ENCODE results near the gene CUBN.

CUBN gene

GRCh38 chr10:16999665-17000451, 129.8 kb downstream of the CUBN start:
- TF ChIP-seq CTCF (IDR thresholded peaks at IDR 0.05; ENCODE audit: low read depth, low read length): no peak
- DNase-seq (ENCODE audit: low read depth in 2 of 2): peak; percentile 57 to 76
- no peak overlapping the region for H3K4me3 ChIP-seq (replicated peaks in 1 of 2; ENCODE audit: low read depth in 2 of 2, low read length in 2 of 2)

GRCh38 chr10:16996530-16996964, 133.1 kb downstream of the CUBN start:
- H3K4me3 ChIP-seq (replicated peaks in 1 of 2; ENCODE audit: low read depth in 2 of 2, low read length in 2 of 2): peak overlapping the region in 1 of 2 donors; percentile 9
- peak; percentile 66 to 85 for DNase-seq (ENCODE audit: low read depth in 2 of 2)
- TF ChIP-seq CTCF (IDR thresholded peaks at IDR 0.05; ENCODE audit: low read depth, low read length): no peak

GRCh38 chr10:16995867-16996529, 133.6 kb downstream of the CUBN start:
- DNase-seq (ENCODE audit: low read depth in 2 of 2): peak; percentile 78 to 86
- no peak for TF ChIP-seq CTCF (IDR thresholded peaks at IDR 0.05; ENCODE audit: low read depth, low read length)
- no peak overlapping the region for H3K4me3 ChIP-seq (replicated peaks in 1 of 2; ENCODE audit: low read depth in 2 of 2, low read length in 2 of 2)

- peak overlapping the region in 1 of 2 donors; percentile 12 for H3K4me3 ChIP-seq (replicated peaks in 1 of 2; ENCODE audit: low read depth in 2 of 2, low read length in 2 of 2)
- no peak for TF ChIP-seq CTCF (IDR thresholded peaks at IDR 0.05; ENCODE audit: low read depth, low read length)
- no peak for DNase-seq (ENCODE audit: low read depth in 2 of 2)
Observed at GRCh38 chr10:16993186-16993585, 136.4 kb downstream of the CUBN start.

- H3K4me3 ChIP-seq (replicated peaks in 1 of 2; ENCODE audit: low read depth in 2 of 2, low read length in 2 of 2): peak overlapping the region; percentile 2 to 12
- peak; percentile 58 to 61 for DNase-seq (ENCODE audit: low read depth in 2 of 2)
- no peak for TF ChIP-seq CTCF (IDR thresholded peaks at IDR 0.05; ENCODE audit: low read depth, low read length)
Observed at GRCh38 chr10:16992611-16993119, 136.9 kb downstream of the CUBN start.

GRCh38 chr10:16991011-16991410, 138.6 kb downstream of the CUBN start:
- no peak for TF ChIP-seq CTCF (IDR thresholded peaks at IDR 0.05; ENCODE audit: low read depth, low read length)
- no peak overlapping the region for H3K4me3 ChIP-seq (replicated peaks in 1 of 2; ENCODE audit: low read depth in 2 of 2, low read length in 2 of 2)
- no peak for DNase-seq (ENCODE audit: low read depth in 2 of 2)
